ENCODE results near the gene NSG2.
"Not testable (repeated sequence)": the region's sequence is repeated elsewhere in the genome, so short reads cannot be mapped to it uniquely, and the experiment has no call there.

Gene NSG2

GRCh38 chr5:174106997-174107655, 61.6 kb downstream of the NSG2 start:
- DNase-seq = no peak

GRCh38 chr5:174108745-174109144, 63.2 kb downstream of the NSG2 start:
- DNase-seq = no peak

- DNase-seq = no peak
Observed at GRCh38 chr5:174109698-174110260, 64.3 kb downstream of the NSG2 start.

- no peak for DNase-seq
Observed at GRCh38 chr5:174110310-174110709, 64.8 kb downstream of the NSG2 start.

GRCh38 chr5:174111287-174111973, 65.9 kb downstream of the NSG2 start:
- no peak for DNase-seq

GRCh38 chr5:174115226-174115625, 69.7 kb downstream of the NSG2 start:
- no peak for DNase-seq

GRCh38 chr5:174118823-174119467, 73.4 kb downstream of the NSG2 start:
- DNase-seq = no peak

- no peak for DNase-seq
Observed at GRCh38 chr5:174119468-174119881, 74.0 kb downstream of the NSG2 start.

GRCh38 chr5:174120401-174121005, 75.0 kb downstream of the NSG2 start:
- DNase-seq = no peak

- no peak for DNase-seq
Observed at GRCh38 chr5:174134545-174134944, 89.0 kb downstream of the NSG2 start.

- DNase-seq = no peak
Observed at GRCh38 chr5:174139623-174140022, 94.1 kb downstream of the NSG2 start.

- DNase-seq = no peak
Observed at GRCh38 chr5:174140452-174141020, 95.0 kb downstream of the NSG2 start.

- DNase-seq = no peak
Observed at GRCh38 chr5:174141398-174141797, 95.9 kb downstream of the NSG2 start.

- DNase-seq = no peak
Observed at GRCh38 chr5:174145091-174145490, 99.6 kb downstream of the NSG2 start.

- no peak for DNase-seq
Observed at GRCh38 chr5:174145821-174146220, 100.3 kb downstream of the NSG2 start.

- DNase-seq = no peak
Observed at GRCh38 chr5:174146556-174146955, 101.0 kb downstream of the NSG2 start.

GRCh38 chr5:174147012-174147411, 101.5 kb downstream of the NSG2 start:
- DNase-seq = not testable (repeated sequence)

- DNase-seq = no peak
Observed at GRCh38 chr5:174147551-174147950, 102.0 kb downstream of the NSG2 start.

GRCh38 chr5:174148721-174149120, 103.2 kb downstream of the NSG2 start:
- no peak for DNase-seq

- DNase-seq = no peak
Observed at GRCh38 chr5:174149426-174149825, 103.9 kb downstream of the NSG2 start.

- no peak for DNase-seq
Observed at GRCh38 chr5:174149989-174150388, 104.5 kb downstream of the NSG2 start.

- no peak for DNase-seq
Observed at GRCh38 chr5:174151599-174152181, 106.2 kb downstream of the NSG2 start.

GRCh38 chr5:174154559-174154958, 109.1 kb downstream of the NSG2 start:
- no peak for DNase-seq

Data from NCI-H446 (cell line).